IPS DF 19.7 (cell line): ENCODE measurements around the gene NUP210.

Source experiments
- DNase-seq: peaks from one replicate; pipeline ENCODE4 v3.0.0-alpha.2; 2013; ENCODE audit warnings: low read depth, low spot score

The NUP210 gene

DNA sequence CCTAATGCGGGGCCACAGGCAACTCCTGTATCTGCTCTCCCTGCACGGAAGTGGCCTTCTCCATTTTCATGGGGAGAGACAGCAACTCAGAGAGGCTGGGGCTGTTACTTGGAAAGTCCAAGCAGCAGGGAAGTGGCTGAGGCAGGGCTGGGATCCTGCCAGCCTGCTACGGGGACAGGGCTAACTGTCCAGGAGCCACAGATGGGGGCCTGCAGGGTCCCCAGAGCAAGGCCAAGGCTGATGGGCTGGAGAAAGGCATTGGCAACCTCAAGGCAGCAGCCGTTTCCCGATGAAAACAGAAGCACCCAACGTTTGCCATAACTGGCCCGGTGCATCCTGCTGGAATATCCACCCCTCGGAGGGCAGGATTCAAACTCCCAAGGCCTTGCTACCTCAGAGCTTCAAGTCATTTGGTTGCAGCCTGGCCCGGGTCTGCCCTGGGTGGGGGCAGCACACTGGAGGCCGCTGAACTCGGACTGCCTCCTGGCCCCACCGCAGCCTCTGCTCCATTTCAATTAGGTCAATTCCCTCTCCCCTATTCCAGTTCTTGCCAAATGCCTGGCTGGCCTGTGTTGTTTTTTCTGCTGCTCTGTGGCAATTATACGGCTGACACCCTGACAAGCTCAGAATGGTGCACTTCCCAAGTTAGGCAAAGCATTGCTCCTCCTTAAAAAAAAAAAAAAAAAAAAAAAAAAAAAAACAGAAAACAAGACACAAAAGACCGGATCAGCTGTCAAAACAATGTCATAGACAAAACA lies 143.5 kb downstream of the NUP210 start:
- no peak for DNase-seq

DNA sequence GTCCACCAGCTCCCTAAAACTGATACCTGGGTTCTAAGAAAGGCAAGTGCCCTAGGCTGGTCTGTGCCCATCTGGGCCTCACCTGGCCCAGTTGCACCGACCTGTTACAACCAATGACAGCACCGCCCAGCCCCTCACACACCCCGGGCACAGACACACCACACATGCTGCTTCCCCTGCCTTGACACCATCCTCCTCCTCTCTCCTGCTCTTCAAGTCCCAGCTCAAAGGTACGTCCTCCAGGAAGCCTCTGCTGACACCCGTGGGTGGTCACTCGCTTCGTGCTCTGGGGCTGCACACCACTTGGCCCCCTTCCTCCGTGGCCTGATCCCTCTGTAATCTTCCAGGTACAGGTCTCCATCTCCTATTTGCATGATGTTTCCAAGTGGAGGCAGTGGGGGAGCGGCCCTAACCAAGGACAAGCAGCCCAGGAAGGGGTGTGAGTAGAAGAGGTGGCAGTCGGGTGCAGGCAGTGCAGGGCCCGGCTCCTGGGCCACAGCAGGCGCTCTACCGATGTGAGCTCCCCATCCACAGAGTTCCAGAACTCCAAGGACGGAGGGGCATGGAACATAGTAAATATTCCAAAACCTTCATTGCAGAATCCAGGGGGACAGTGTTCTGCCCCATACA lies 144.6 kb downstream of the NUP210 start:
- DNase-seq: no peak

DNA sequence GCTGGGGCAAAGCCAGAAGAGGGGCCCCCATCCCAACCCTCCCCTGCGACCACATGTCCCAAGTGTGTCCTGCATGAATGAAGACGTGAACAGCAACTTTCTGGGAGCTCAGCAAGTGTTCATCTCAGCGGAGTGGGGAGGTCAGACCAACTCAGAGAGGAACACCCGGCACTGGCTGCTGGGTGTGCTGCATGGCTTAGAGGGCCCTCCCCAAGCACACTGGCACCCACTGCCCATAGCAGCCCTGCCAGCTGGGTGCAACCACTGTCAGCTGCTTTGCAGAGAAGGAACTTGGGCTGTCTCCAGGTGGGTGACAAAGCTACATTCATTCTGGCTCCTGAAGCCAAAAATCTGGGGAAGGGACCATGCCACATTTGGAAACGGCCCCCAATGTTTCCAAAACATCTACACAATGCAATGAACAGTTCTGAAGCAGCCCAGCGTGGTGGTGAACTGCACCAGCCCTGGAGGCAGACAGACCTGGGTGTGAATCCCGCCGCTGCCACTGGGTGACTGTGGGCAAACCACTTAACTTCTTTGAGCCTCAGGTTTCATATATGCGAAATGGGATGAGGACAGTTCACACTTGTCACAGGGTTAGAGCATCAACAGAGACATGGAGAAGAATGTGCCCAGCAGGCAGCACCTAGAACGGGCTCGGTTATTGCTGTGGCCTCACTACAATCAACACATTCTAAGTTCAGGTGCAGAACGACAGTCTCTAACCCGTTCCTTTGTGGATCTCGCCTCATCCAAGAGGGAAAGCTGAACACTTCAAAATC lies 145.4 kb downstream of the NUP210 start:
- DNase-seq: no peak

DNA sequence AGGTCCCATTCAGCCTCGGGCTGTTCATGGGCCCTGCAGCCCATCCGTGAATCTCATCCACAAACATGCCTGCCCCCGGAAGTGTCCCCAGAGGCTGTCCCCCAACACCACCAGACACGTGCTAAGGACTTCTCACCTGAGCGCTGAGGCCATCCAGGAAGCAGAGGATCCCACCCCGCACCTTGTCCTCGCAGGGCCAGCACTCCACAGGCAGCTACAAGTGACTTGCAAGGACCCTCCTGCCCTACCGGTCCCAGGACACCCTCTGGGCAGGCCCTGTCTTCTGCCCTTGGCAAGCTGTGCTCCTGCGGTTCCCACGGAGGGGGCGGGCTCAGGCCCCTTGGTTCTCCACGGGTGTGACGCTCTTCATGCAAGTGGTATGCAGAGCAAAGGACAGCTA lies 146.0 kb downstream of the NUP210 start:
- no peak for DNase-seq

DNA sequence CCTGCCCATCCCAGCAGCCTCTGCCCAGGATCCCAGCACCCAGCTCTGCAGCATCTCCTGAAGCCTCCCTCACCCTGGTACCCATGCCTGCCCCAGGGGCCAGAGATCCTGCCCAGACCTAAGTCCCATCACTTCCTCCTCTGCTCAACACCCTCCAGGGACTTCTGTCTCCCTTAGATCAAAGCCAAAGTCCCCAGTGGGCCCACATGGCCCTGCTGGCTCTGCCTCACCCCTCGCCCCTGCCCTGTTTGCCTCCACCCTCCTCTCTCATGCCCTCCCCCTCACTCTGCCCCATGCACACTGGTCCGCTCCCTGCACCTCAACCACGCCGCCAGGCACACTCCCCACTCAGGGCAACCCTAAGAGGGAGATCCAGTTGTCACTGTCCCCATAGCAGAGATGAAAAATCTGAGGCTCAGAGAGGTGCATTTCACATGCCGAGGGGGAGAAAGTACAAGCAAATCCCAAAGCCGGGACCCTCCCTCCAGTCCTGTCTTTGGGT lies 146.5 kb downstream of the NUP210 start:
- no peak for DNase-seq

DNA sequence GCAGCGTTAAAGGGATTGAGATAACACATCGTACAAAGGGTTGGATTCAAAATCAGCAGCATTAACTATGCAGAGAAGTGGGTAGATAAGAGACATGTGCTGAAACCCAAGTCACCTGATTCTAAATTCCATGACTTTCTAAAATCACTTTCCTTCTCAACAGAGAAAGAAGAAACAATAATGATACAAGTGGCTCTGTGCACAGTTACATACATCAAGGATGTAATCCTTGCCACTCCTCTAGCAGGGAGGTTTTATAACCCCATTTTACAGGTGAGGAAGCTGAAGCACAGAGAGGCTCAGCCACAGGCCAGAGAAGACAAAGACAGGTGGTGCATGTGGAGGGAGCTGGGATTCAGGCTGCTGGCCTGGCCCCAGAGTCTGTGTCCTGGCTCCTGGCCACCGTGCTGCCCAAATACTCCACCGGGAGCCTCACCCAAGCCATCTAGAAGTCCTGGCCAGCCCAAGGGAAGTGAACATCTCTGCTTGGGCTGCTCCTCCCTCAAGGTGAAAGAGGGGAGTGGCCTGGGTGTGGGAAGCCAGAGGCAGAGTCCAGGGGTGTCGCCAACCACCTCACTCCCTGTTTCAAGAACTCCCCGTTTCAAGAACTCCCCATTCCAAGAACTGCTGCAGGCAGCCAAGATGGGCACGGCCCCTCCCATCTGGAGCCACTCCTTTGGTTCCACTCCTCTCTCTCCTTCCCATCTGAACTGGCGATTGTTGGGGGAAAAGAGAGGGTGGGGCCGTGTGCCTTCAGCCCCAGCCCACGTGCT lies 147.1 kb downstream of the NUP210 start:
- DNase-seq: no peak

DNA sequence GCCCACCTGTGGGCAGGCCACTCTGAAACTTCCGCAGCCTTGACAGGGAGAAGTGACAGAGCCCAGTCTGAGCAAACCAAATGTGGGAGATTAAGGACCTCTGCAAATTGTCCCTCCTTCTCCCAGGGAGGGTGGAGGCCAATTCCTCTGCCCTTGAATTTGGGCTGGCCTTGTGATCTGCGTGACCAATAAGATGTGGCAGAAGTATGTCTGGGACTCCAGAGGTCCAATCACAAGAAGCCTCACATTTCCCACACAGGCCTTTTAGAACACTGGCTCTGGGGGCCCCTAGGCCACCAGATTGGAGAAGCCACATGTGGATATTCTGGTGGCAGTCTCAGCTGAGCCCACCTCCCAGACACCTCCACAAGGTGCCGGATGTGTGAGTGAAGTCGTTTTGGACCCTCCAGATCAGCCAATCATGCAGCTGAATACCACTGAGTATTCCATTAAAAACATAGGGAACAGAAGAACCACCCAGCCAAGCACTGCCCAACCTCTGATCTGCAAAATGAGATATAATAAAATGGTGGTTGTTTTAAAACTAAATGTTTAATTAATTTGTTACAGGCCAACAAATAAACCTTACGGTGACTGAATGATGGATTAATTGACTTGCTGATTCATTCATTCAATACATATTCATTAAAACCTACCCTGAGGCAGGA lies 150.3 kb downstream of the NUP210 start:
- DNase-seq: no peak

DNA sequence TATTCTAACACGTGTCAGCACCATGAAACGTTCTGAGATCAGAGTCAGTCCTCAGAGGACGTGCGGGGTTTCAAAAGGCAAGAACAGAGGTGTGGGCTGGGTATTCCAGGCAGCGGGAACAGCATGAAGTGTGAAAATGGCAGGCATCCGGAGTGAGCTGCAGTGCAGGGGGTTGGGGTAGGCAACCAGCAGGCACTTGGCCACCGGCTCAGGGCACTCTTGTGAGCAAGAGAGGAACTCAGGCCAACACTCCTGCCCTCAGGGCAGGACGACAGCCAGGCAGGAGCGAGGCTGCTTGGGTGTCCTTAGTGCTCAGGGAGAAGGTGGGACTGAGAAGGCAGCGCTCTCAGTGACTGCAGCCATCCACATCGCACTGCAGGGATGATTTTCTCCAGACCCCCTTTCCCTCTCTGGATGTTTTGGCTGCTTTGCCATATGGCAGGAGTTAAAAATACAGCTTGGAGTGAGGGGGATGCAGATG lies 151.1 kb downstream of the NUP210 start:
- no peak for DNase-seq

DNA sequence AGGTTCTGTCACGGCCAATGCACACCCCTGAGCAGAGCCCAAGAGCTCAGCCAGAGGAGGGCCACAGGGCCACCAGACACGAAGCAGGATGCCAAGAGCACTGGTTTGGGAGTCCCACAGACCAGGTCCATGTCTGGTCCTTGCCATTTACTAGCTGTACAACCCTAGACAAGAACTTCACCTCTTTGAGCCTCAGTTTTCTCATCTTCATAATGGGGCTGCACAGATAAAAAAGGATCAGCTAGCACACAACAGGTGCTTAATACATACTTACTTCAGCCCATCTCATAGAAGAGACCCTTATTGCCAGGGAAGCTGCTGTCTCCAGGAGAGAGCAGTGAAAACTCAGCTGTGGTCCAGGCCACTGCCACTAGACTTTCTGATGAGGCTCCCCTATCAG lies 152.0 kb downstream of the NUP210 start:
- DNase-seq: no peak

DNA sequence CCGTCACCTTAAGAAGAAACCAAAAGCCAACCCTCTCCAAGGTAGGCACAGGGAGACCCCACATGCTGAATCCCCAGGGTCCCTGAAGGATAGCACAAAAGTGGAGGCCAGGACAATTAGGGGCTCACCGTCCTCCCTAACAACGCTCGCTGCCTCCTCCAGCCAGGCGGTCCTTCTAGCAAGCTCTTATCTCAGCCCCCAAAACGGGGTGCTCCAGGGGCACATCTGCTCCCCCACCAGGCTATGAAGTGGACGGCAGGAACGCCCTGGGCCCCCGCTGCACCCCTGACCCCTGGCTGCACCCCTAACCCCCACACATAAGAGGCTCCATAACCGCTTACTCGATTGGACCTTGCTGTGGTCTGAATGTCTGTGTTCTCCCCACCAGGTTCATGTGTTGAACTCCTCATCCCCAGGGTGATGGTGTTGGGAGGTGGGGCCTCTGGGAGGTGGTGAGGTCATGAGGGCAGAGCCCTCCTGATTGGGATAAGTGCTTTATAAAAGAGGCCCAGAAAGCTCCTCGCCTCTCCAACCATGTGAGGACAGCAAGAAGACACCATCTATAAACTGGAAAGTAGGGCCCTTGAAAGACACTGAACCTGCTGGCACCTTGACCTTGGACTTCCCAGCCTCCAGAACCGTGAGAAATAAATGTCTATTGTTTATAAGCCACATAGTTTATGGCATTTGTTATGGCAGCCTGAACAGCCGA lies 153.3 kb downstream of the NUP210 start:
- DNase-seq: no peak
